Panc1 (cell line): ENCODE measurements around the gene ZNF879. TPM values are rescaled to one million over a fixed set of nuclear protein-coding genes. Genes with fewer than 3 reads are reported as not detected.

Source experiments
- ATAC-seq: fragments of 200-7000 bp; cut with Tn5 transposase; 2 replicates; pipeline ENCODE4 v1.9.1; 2020; ENCODE audit warnings: mild to moderate bottlenecking, moderate library complexity
- BruUV-seq: library from RNA; stranded (reverse); fragments of 400-500 nt; replicated peaks from 2 replicates; lab custom pipeline; 2021; lab: Mats Ljungman, UMichigan
- CTCF ChIA-PET: fragments of 300-600 bp; sonication (Branson Sonifier 250); formaldehyde crosslinking; loops from one replicate; lab custom pipeline; 2022; ENCODE audit warnings: antibody characterized with exemption; lab: Charles Lee
- POLR2A ChIA-PET: fragments of 300-600 bp; sonication (Branson Sonifier 250); formaldehyde crosslinking; loops from one replicate; lab custom pipeline; 2022; ENCODE audit warnings: antibody characterized with exemption; lab: Charles Lee
- DNase-seq: peaks from one replicate; pipeline ENCODE4 v3.0.0-alpha.2; 2010; ENCODE audit warnings: low read depth, low spot score
- H3K27ac ChIP-seq: 2 replicates; pipeline ENCODE4 v1.5.1; 2011; ENCODE audit warnings: mild to moderate bottlenecking, low read length, inconsistent platforms
- H3K27me3 ChIP-seq: fragments of 200-500 bp; sonication (Bioruptor generic); 2 replicates; pipeline ENCODE4 v1.6.0; 2014; ENCODE audit warnings: low read length, inconsistent platforms; ENCODE audit not compliant: control insufficient read depth, insufficient read depth
- H3K36me3 ChIP-seq: fragments of 200-500 bp; sonication (Bioruptor generic); 2 replicates; pipeline ENCODE4 v1.5.1; 2014; ENCODE audit warnings: inconsistent platforms, mild to moderate bottlenecking, low read length, moderate library complexity; ENCODE audit not compliant: control insufficient read depth, insufficient read depth
- H3K4me1 ChIP-seq: 2 replicates; pipeline ENCODE4 v1.5.1; 2011; ENCODE audit warnings: inconsistent platforms, mild to moderate bottlenecking, low read length, moderate library complexity; ENCODE audit not compliant: control insufficient read depth, insufficient read depth
- H3K4me3 ChIP-seq, 2 experiments: 2 replicates each; pipeline ENCODE4 v1.5.1; 2011 to 2012; ENCODE audit warnings: low read depth in 2 of 2, low read length in 2 of 2, mild to moderate bottlenecking in 2 of 2, inconsistent platforms in 1 of 2, moderate library complexity in 1 of 2
- H3K9me3 ChIP-seq: fragments of 200-500 bp; sonication (Bioruptor generic); 2 replicates; pipeline ENCODE4 v1.5.1; 2014; ENCODE audit warnings: low read depth, mild to moderate bottlenecking, inconsistent platforms, low read length, moderate library complexity; ENCODE audit not compliant: control insufficient read depth, insufficient read depth
- CTCF ChIP-seq: fragments of 450-650 bp; IDR thresholded peaks from 2 replicates; pipeline ENCODE4 v1.5.1; 2017; ENCODE audit warnings: mild to moderate bottlenecking
- POLR2AphosphoS5 ChIP-seq: IDR thresholded peaks from 2 replicates; pipeline ENCODE4 v1.6.1; 2012; ENCODE audit warnings: mild to moderate bottlenecking, low read depth, low read length, moderate library complexity
- REST ChIP-seq, 2 experiments: IDR thresholded peaks; 2 replicates each; pipeline ENCODE4 v1.6.1; 2011 to 2012; ENCODE audit warnings: low read depth in 2 of 2, control low read depth in 1 of 2, low read length in 1 of 2, mild to moderate bottlenecking in 1 of 2, moderate library complexity in 1 of 2; ENCODE audit not compliant: insufficient read depth in 1 of 2
- SIN3A ChIP-seq: IDR thresholded peaks from 2 replicates; pipeline ENCODE4 v1.6.1; 2012; ENCODE audit warnings: low read depth, mild to moderate bottlenecking, low read length, moderate library complexity, borderline replicate concordance; ENCODE audit not compliant: insufficient read depth
- TCF7L2 ChIP-seq: IDR thresholded peaks from 2 replicates; pipeline ENCODE4 v1.6.1; 2011; ENCODE audit warnings: mild to moderate bottlenecking, low read depth, low read length, inconsistent platforms
- in situ Hi-C: cut with HindIII; loops from 2 replicates; pipeline ENCODE4 v1.10.0; 2016; ENCODE audit warnings: low sequenced_read_pairs, low pct_unique_long_range_greater_than_20kb
- intact Hi-C: fragments of 100-400 bp; cut with micrococcal nuclease; formaldehyde crosslinking; loops from one replicate; pipeline ENCODE4 v1.10.0; 2022; ENCODE audit not compliant: unreplicated experiment
- total RNA-seq: library from RNA; stranded (reverse); gene quantifications from one replicate; pipeline ENCODE4 v1.2.1, GENCODE V29; 2021; ENCODE audit not compliant: unreplicated experiment

ZNF879 gene
- total RNA-seq, 1 experiment from 2014 or later: 5.9 TPM

- Histone ChIP-seq H3K4me3 (no peak overlapping the region), H3K27me3 (no peaks in the 10 kb centered on the region), H3K4me1 (no peaks in the 10 kb centered on the region), H3K9me3 (peaks cover 84% of the 10 kb centered on the region), H3K36me3 (no peaks in the 10 kb centered on the region; the same call in 1 of the 2 replicates), H3K27ac (no peak overlapping the region)
- ChIA-PET CTCF (no interaction called here), POLR2A (no interaction called here)
- BruUV-seq: no TSS peak
- ATAC-seq: no peak
- intact Hi-C loops: no loop called here
- in situ Hi-C loops: no loop called here
- no peak for DNase-seq
- no peak for TF ChIP-seq TCF7L2
- TF ChIP-seq REST (IDR thresholded peaks at IDR 0.05; ENCODE audit: insufficient read depth in 1 of 2, low read depth in 2 of 2, low read length in 1 of 2): no peak
Observed at GRCh38 chr5:179033004-179033580, 9.5 kb downstream of the ZNF879 start.

GRCh38 chr5:179044765-179045164 is 21.2 kb downstream of the ZNF879 start:
- Histone ChIP-seq H3K9me3 (peaks cover 3% of the 10 kb centered on the region; the same call in 1 of the 2 replicates), H3K4me3 (no peak overlapping the region), H3K27me3 (no peaks in the 10 kb centered on the region), H3K36me3 (no peaks in the 10 kb centered on the region), H3K4me1 (no peaks in the 10 kb centered on the region), H3K27ac (no peak overlapping the region)
- CTCF ChIA-PET: no interaction called here
- POLR2A ChIA-PET: no interaction called here
- TF ChIP-seq TCF7L2: no peak
- no peak for TF ChIP-seq SIN3A
- TF ChIP-seq POLR2AphosphoS5: no peak
- TF ChIP-seq REST (IDR thresholded peaks at IDR 0.05; ENCODE audit: insufficient read depth in 1 of 2, low read depth in 2 of 2, low read length in 1 of 2): no peak
- TF ChIP-seq CTCF: no peak
- no peak for DNase-seq
- no TSS peak for BruUV-seq
- in situ Hi-C loops: no loop called here
- ATAC-seq: no peak
- intact Hi-C loops: no loop called here
